ENCODE results near the gene KLK4.

The KLK4 gene

GRCh38 chr19:50882188-50882587, 29.0 kb downstream of the KLK4 start:
- peaks cover 0 to 3% of the 10 kb centered on the region in 2 donors for H3K4me1 ChIP-seq (ENCODE audit: control insufficient read depth in 2 of 2, insufficient read depth in 2 of 2, low read length in 2 of 2)
- H3K36me3 ChIP-seq (ENCODE audit: control insufficient read depth in 2 of 2, insufficient read depth in 2 of 2, low read length in 2 of 2) = no peaks in the 10 kb centered on the region
- no peaks in the 10 kb centered on the region for H3K9me3 ChIP-seq (ENCODE audit: control insufficient read depth in 2 of 2, low read length in 2 of 2)
- H3K9ac ChIP-seq (ENCODE audit: low read depth in 1 of 2, low read length in 2 of 2) = no peak overlapping the region
- H3K27me3 ChIP-seq (ENCODE audit: control insufficient read depth in 2 of 2, insufficient read depth in 2 of 2, low read length in 2 of 2) = peaks cover 0 to 2% of the 10 kb centered on the region in 2 donors
- H3K4me3 ChIP-seq (ENCODE audit: low read length in 2 of 2) = no peak overlapping the region
- H3K27ac ChIP-seq (ENCODE audit: low read depth in 2 of 2, low read length in 2 of 2) = no peak overlapping the region

- Histone ChIP-seq H3K4me1 (ENCODE audit: control insufficient read depth in 2 of 2, insufficient read depth in 2 of 2, low read length in 2 of 2) (peaks cover 0 to 3% of the 10 kb centered on the region in 2 donors), H3K27ac (ENCODE audit: low read depth in 2 of 2, low read length in 2 of 2) (no peak overlapping the region), H3K9ac (ENCODE audit: low read depth in 1 of 2, low read length in 2 of 2) (no peak overlapping the region), H3K27me3 (ENCODE audit: control insufficient read depth in 2 of 2, insufficient read depth in 2 of 2, low read length in 2 of 2) (peaks cover 0 to 2% of the 10 kb centered on the region in 2 donors), H3K36me3 (ENCODE audit: control insufficient read depth in 2 of 2, insufficient read depth in 2 of 2, low read length in 2 of 2) (no peaks in the 10 kb centered on the region), H3K4me3 (ENCODE audit: low read length in 2 of 2) (no peak overlapping the region), H3K9me3 (ENCODE audit: control insufficient read depth in 2 of 2, low read length in 2 of 2) (no peaks in the 10 kb centered on the region)
These were observed 31.0 kb downstream of the KLK4 start for GRCh38 chr19:50880241-50880640.

DNA sequence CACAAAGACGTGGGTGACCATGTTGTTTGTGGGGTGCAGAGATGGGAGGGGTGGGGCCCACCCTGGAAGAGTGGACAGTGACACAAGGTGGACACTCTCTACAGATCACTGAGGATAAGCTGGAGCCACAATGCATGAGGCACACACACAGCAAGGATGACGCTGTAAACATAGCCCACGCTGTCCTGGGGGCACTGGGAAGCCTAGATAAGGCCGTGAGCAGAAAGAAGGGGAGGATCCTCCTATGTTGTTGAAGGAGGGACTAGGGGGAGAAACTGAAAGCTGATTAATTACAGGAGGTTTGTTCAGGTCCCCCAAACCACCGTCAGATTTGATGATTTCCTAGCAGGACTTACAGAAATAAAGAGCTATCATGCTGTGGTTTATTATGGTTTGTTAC, 32.3 kb downstream of the KLK4 start:
- no peak overlapping the region for H3K4me3 ChIP-seq (ENCODE audit: low read length in 2 of 2)
- H3K36me3 ChIP-seq (ENCODE audit: control insufficient read depth in 2 of 2, insufficient read depth in 2 of 2, low read length in 2 of 2) = no peaks in the 10 kb centered on the region
- H3K27me3 ChIP-seq (ENCODE audit: control insufficient read depth in 2 of 2, insufficient read depth in 2 of 2, low read length in 2 of 2) = peaks cover 0 to 2% of the 10 kb centered on the region in 2 donors
- H3K27ac ChIP-seq (ENCODE audit: low read depth in 2 of 2, low read length in 2 of 2) = no peak overlapping the region
- peaks cover 0 to 3% of the 10 kb centered on the region in 2 donors for H3K4me1 ChIP-seq (ENCODE audit: control insufficient read depth in 2 of 2, insufficient read depth in 2 of 2, low read length in 2 of 2)
- H3K9ac ChIP-seq (ENCODE audit: low read depth in 1 of 2, low read length in 2 of 2) = no peak overlapping the region
- no peaks in the 10 kb centered on the region for H3K9me3 ChIP-seq (ENCODE audit: control insufficient read depth in 2 of 2, low read length in 2 of 2)

- Histone ChIP-seq H3K27me3 (ENCODE audit: control insufficient read depth in 2 of 2, insufficient read depth in 2 of 2, low read length in 2 of 2) (peaks cover 0 to under 1% of the 10 kb centered on the region in 2 donors), H3K27ac (ENCODE audit: low read depth in 2 of 2, low read length in 2 of 2) (no peak overlapping the region), H3K4me3 (ENCODE audit: low read length in 2 of 2) (no peak overlapping the region), H3K4me1 (ENCODE audit: control insufficient read depth in 2 of 2, insufficient read depth in 2 of 2, low read length in 2 of 2) (peaks cover 0 to 3% of the 10 kb centered on the region in 2 donors), H3K9ac (ENCODE audit: low read depth in 1 of 2, low read length in 2 of 2) (no peak overlapping the region), H3K9me3 (ENCODE audit: control insufficient read depth in 2 of 2, low read length in 2 of 2) (no peaks in the 10 kb centered on the region), H3K36me3 (ENCODE audit: control insufficient read depth in 2 of 2, insufficient read depth in 2 of 2, low read length in 2 of 2) (no peaks in the 10 kb centered on the region)
These were observed 33.9 kb downstream of the KLK4 start for GRCh38 chr19:50877338-50877737.

DNA sequence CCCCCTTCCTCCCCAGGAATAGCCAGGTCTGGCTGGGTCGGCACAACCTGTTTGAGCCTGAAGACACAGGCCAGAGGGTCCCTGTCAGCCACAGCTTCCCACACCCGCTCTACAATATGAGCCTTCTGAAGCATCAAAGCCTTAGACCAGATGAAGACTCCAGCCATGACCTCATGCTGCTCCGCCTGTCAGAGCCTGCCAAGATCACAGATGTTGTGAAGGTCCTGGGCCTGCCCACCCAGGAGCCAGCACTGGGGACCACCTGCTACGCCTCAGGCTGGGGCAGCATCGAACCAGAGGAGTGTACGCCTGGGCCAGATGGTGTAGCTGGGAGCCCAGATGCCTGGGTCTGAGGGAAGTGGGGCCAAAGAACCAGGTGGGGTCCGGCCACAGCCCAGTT, 34.7 kb downstream of the KLK4 start:
- no peak overlapping the region for H3K4me3 ChIP-seq (ENCODE audit: low read length in 2 of 2)
- no peaks in the 10 kb centered on the region for H3K9me3 ChIP-seq (ENCODE audit: control insufficient read depth in 2 of 2, low read length in 2 of 2)
- no peaks in the 10 kb centered on the region for H3K36me3 ChIP-seq (ENCODE audit: control insufficient read depth in 2 of 2, insufficient read depth in 2 of 2, low read length in 2 of 2)
- no peak overlapping the region for H3K27ac ChIP-seq (ENCODE audit: low read depth in 2 of 2, low read length in 2 of 2)
- peaks cover 0 to 3% of the 10 kb centered on the region in 2 donors for H3K4me1 ChIP-seq (ENCODE audit: control insufficient read depth in 2 of 2, insufficient read depth in 2 of 2, low read length in 2 of 2)
- no peaks in the 10 kb centered on the region for H3K27me3 ChIP-seq (ENCODE audit: control insufficient read depth in 2 of 2, insufficient read depth in 2 of 2, low read length in 2 of 2)
- no peak overlapping the region for H3K9ac ChIP-seq (ENCODE audit: low read depth in 1 of 2, low read length in 2 of 2)

GRCh38 chr19:50875795-50876422, 35.3 kb downstream of the KLK4 start:
- no peak overlapping the region for H3K27ac ChIP-seq (ENCODE audit: low read depth in 2 of 2, low read length in 2 of 2)
- H3K36me3 ChIP-seq (ENCODE audit: control insufficient read depth in 2 of 2, insufficient read depth in 2 of 2, low read length in 2 of 2) = no peaks in the 10 kb centered on the region
- H3K4me1 ChIP-seq (ENCODE audit: control insufficient read depth in 2 of 2, insufficient read depth in 2 of 2, low read length in 2 of 2) = peaks cover 0 to 3% of the 10 kb centered on the region in 2 donors
- H3K27me3 ChIP-seq (ENCODE audit: control insufficient read depth in 2 of 2, insufficient read depth in 2 of 2, low read length in 2 of 2) = no peaks in the 10 kb centered on the region
- no peak overlapping the region for H3K9ac ChIP-seq (ENCODE audit: low read depth in 1 of 2, low read length in 2 of 2)
- H3K9me3 ChIP-seq (ENCODE audit: control insufficient read depth in 2 of 2, low read length in 2 of 2) = no peaks in the 10 kb centered on the region
- no peak overlapping the region for H3K4me3 ChIP-seq (ENCODE audit: low read length in 2 of 2)

DNA sequence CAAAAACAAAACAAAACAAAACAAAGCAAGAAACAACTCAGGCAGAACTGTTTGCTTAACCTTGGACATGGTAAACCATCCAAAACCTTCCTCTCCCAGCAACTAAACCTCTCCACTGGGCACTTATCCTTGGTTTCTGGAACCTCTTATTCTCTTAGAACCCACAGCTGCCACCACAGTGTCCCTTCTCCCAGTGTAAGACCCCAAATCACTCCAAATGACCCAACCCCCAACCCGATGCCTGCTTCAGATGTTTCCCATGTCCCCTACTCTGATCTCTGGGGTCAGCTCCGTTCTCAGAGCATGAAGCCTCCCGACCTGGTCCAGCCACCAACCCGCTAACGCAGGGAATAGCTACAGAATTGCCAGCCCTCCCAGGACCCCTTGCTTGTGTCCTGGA, 37.0 kb downstream of the KLK4 start:
- Histone ChIP-seq H3K27ac (ENCODE audit: low read depth in 2 of 2, low read length in 2 of 2) (no peak overlapping the region), H3K4me3 (ENCODE audit: low read length in 2 of 2) (no peak overlapping the region), H3K9me3 (ENCODE audit: control insufficient read depth in 2 of 2, low read length in 2 of 2) (no peaks in the 10 kb centered on the region), H3K27me3 (ENCODE audit: control insufficient read depth in 2 of 2, insufficient read depth in 2 of 2, low read length in 2 of 2) (no peaks in the 10 kb centered on the region), H3K9ac (ENCODE audit: low read depth in 1 of 2, low read length in 2 of 2) (no peak overlapping the region), H3K36me3 (ENCODE audit: control insufficient read depth in 2 of 2, insufficient read depth in 2 of 2, low read length in 2 of 2) (no peaks in the 10 kb centered on the region), H3K4me1 (ENCODE audit: control insufficient read depth in 2 of 2, insufficient read depth in 2 of 2, low read length in 2 of 2) (peaks cover 0 to 3% of the 10 kb centered on the region in 2 donors)

DNA sequence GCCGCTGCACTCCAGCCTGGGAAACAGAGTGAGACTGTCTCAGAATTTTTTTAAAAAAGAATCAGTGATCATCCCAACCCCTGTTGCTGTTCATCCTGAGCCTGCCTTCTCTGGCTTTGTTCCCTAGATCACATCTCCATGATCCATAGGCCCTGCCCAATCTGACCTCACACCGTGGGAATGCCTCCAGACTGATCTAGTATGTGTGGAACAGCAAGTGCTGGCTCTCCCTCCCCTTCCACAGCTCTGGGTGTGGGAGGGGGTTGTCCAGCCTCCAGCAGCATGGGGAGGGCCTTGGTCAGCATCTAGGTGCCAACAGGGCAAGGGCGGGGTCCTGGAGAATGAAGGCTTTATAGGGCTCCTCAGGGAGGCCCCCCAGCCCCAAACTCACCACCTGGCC, 38.1 kb downstream of the KLK4 start, which contains the start of gene KLK2:
Gene KLK2, plus strand, starts transcription at position 384 of the 400 bp plus-strand sequence. CDS start 35 bp downstream, outside the sequence.
- Histone ChIP-seq H3K36me3 (ENCODE audit: control insufficient read depth in 2 of 2, insufficient read depth in 2 of 2, low read length in 2 of 2) (no peaks in the 10 kb centered on the region), H3K4me3 (ENCODE audit: low read length in 2 of 2) (no peak within 1 kb of the TSS), H3K27me3 (ENCODE audit: control insufficient read depth in 2 of 2, insufficient read depth in 2 of 2, low read length in 2 of 2) (no peaks in the 10 kb centered on the region), H3K9me3 (ENCODE audit: control insufficient read depth in 2 of 2, low read length in 2 of 2) (no peaks in the 10 kb centered on the region), H3K9ac (ENCODE audit: low read depth in 1 of 2, low read length in 2 of 2) (no peak within 1 kb of the TSS), H3K27ac (ENCODE audit: low read depth in 2 of 2, low read length in 2 of 2) (no peak within 1 kb of the TSS), H3K4me1 (ENCODE audit: control insufficient read depth in 2 of 2, insufficient read depth in 2 of 2, low read length in 2 of 2) (peaks cover 0 to 3% of the 10 kb centered on the region in 2 donors)

GRCh38 chr19:50870417-50871089, 40.6 kb downstream of the KLK4 start:
- H3K27ac ChIP-seq (ENCODE audit: low read depth in 2 of 2, low read length in 2 of 2) = no peak overlapping the region
- H3K27me3 ChIP-seq (ENCODE audit: control insufficient read depth in 2 of 2, insufficient read depth in 2 of 2, low read length in 2 of 2) = no peaks in the 10 kb centered on the region
- no peaks in the 10 kb centered on the region for H3K9me3 ChIP-seq (ENCODE audit: control insufficient read depth in 2 of 2, low read length in 2 of 2)
- no peak overlapping the region for H3K9ac ChIP-seq (ENCODE audit: low read depth in 1 of 2, low read length in 2 of 2)
- no peaks in the 10 kb centered on the region for H3K4me1 ChIP-seq (ENCODE audit: control insufficient read depth in 2 of 2, insufficient read depth in 2 of 2, low read length in 2 of 2)
- no peaks in the 10 kb centered on the region for H3K36me3 ChIP-seq (ENCODE audit: control insufficient read depth in 2 of 2, insufficient read depth in 2 of 2, low read length in 2 of 2)
- H3K4me3 ChIP-seq (ENCODE audit: low read length in 2 of 2) = no peak overlapping the region

- no peak overlapping the region for H3K27ac ChIP-seq (ENCODE audit: low read depth in 2 of 2, low read length in 2 of 2)
- H3K4me1 ChIP-seq (ENCODE audit: control insufficient read depth in 2 of 2, insufficient read depth in 2 of 2, low read length in 2 of 2) = no peaks in the 10 kb centered on the region
- H3K4me3 ChIP-seq (ENCODE audit: low read length in 2 of 2) = no peak overlapping the region
- H3K36me3 ChIP-seq (ENCODE audit: control insufficient read depth in 2 of 2, insufficient read depth in 2 of 2, low read length in 2 of 2) = no peaks in the 10 kb centered on the region
- no peaks in the 10 kb centered on the region for H3K27me3 ChIP-seq (ENCODE audit: control insufficient read depth in 2 of 2, insufficient read depth in 2 of 2, low read length in 2 of 2)
- H3K9me3 ChIP-seq (ENCODE audit: control insufficient read depth in 2 of 2, low read length in 2 of 2) = no peaks in the 10 kb centered on the region
- H3K9ac ChIP-seq (ENCODE audit: low read depth in 1 of 2, low read length in 2 of 2) = no peak overlapping the region
These were observed 41.7 kb downstream of the KLK4 start for GRCh38 chr19:50869479-50869878.
